ENCODE measurements around the gene CYP4A22. TPM values are rescaled to one million over a fixed set of nuclear protein-coding genes. Genes with fewer than 3 reads are reported as not detected.

The CYP4A22 gene
- total RNA-seq, 4 donors from 2014 or later: 0.21 TPM; not detected in 3

DNA sequence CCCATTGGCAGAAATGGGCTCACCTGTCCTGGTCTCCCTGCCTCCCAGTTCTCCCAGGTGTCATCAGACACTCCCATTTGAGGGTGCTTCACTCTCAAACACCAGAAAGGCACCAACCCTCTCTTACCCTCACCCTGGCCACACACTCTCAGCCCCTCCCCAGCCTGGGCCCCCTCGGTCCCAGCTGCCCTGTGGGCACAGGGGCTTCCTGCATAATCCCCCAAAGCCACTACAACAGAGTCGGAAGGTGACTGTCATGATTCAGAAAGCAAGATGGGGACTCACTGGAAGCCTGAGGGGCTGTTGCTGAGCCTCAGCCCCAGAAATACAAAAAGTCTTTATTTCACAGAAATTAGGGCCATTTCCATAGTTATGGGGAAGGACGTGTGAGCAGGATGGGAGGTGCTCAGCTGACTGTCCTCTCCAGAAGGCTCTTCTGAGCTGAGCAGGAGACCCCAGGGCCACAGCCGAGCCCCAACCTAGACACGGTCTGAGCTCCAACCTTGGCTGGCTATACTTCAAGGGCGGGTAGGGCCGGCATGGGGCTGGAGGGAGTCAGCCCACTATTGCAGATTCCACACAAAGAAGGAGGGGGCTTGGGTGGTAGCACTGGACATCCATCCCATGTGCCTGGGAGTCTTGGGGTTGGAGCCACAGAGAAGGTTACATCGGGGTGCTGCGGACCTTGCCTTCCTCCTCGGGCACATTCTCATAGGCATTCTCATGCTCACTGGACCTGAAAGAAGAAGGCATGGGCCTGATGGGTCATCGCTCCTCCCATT, 46.3 kb downstream of the CYP4A22 start:
- Histone ChIP-seq H3K27me3 (no peaks in the 10 kb centered on the region), H3K36me3 (no peaks in the 10 kb centered on the region), H3K9me3 (no peaks in the 10 kb centered on the region), H3K4me1 (peaks cover 4 to 5% of the 10 kb centered on the region in 2 donors), H3K4me3 (no peak overlapping the region), H3K27ac (no peak overlapping the region)
- intact Hi-C loops (cut with DNase I; ENCODE audit: low total_unique reads): no loop called here
- DNase-seq: no peak
- TF ChIP-seq CTCF (IDR thresholded peaks at IDR 0.05) (no peak), POLR2A (IDR thresholded peaks at IDR 0.05) (no peak)

- no peaks in the 10 kb centered on the region for H3K36me3 ChIP-seq
- no peaks in the 10 kb centered on the region for H3K9me3 ChIP-seq
- no peaks in the 10 kb centered on the region for H3K27me3 ChIP-seq
- H3K27ac ChIP-seq: no peak overlapping the region
- intact Hi-C loops (cut with DNase I; ENCODE audit: low total_unique reads): no loop called here
- no peak for TF ChIP-seq CTCF (IDR thresholded peaks at IDR 0.05)
- no peak for TF ChIP-seq POLR2A (IDR thresholded peaks at IDR 0.05)
- DNase-seq: no peak
- H3K4me1 ChIP-seq: peaks cover 4 to 5% of the 10 kb centered on the region in 2 donors
- H3K4me3 ChIP-seq: no peak overlapping the region
Observed at GRCh38 chr1:47184090-47184821, 47.0 kb downstream of the CYP4A22 start.

GRCh38 chr1:47184822-47185677, 47.8 kb downstream of the CYP4A22 start:
- Histone ChIP-seq H3K27ac (no peak overlapping the region), H3K4me3 (no peak overlapping the region), H3K9me3 (no peaks in the 10 kb centered on the region), H3K4me1 (peaks cover 0 to under 1% of the 10 kb centered on the region in 2 donors), H3K36me3 (no peaks in the 10 kb centered on the region), H3K27me3 (no peaks in the 10 kb centered on the region)
- intact Hi-C loops (cut with DNase I; ENCODE audit: low total_unique reads): no loop called here
- TF ChIP-seq CTCF (IDR thresholded peaks at IDR 0.05) (no peak), POLR2A (IDR thresholded peaks at IDR 0.05) (no peak)
- no peak for DNase-seq

DNA sequence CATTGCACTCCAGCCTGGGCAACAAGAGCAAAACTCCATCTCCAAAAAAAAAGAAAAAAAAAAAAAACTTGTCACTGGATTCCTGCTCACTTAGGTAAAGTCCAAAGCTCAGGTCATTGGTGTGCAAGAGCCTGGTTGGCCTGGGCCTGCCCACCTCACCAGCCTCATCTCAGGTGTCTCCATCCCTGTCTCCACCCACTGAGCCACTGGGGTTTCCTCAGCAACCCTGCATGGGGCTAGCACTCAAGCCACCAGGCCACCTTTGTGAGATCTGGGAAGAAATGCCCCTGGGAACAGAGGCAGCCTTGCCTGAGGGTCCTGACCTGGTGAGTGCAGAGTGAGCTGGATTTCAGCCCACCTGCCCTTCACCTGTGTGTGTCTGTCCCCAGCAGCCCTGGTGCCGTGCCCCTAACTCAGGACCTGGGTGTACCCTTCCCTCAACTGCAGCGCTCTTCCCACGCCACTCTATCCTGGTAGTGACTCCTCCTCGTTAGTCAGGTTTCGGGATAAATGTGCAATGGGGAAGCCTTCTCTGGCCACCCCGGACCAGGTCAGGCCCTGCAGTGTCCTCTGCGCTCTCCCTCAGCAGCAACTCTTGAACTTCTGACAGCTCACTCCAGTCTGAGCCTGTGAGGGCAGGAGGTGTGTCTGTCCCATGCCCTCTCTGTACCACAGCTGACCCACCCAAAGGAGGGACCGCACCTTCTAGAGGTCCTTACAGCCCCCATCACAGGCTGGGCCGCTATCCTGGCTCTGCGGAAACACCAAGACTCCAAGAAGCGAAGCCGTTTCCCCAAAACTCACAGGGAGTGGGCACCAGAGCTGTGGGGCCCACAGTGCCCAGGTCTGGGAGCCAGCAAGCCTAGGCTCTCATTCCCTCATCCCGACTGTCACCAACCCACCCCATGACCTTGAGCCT, 49.3 kb downstream of the CYP4A22 start:
- H3K4me3 ChIP-seq: no peak overlapping the region
- H3K9me3 ChIP-seq: no peaks in the 10 kb centered on the region
- no peak for TF ChIP-seq POLR2A (IDR thresholded peaks at IDR 0.05)
- TF ChIP-seq CTCF (IDR thresholded peaks at IDR 0.05): no peak
- no peaks in the 10 kb centered on the region for H3K27me3 ChIP-seq
- intact Hi-C loops (cut with DNase I; ENCODE audit: low total_unique reads): no loop called here
- no peak for DNase-seq
- H3K4me1 ChIP-seq: peaks cover 0 to 6% of the 10 kb centered on the region in 2 donors
- H3K36me3 ChIP-seq: no peaks in the 10 kb centered on the region
- no peak overlapping the region for H3K27ac ChIP-seq
